B cell (primary cell): ENCODE measurements around the gene TRAP1. TPM values are rescaled to one million over a fixed set of nuclear protein-coding genes. Genes with fewer than 3 reads are reported as not detected.

Experiments used
- ATAC-seq: fragments of 200-7000 bp; cut with Tn5 transposase; one replicate; pipeline ENCODE4 v1.10.0; 2021; ENCODE audit warnings: low read depth, mild to moderate bottlenecking, moderate number of reproducible peaks, moderate library complexity
- CTCF ChIA-PET: fragments of 350-600 bp; sonication (Branson Sonifier 250); formaldehyde crosslinking; loops from one replicate; lab custom pipeline; 2021; ENCODE audit warnings: antibody characterized with exemption, inconsistent platforms; lab: Charles Lee
- POLR2A ChIA-PET: fragments of 350-600 bp; sonication (Branson Sonifier 250); formaldehyde crosslinking; loops from one replicate; lab custom pipeline; 2021; ENCODE audit warnings: antibody characterized with exemption; lab: Charles Lee
- DNase-seq: peaks from one replicate; pipeline ENCODE4 v3.0.0; 2013
- H2AFZ ChIP-seq: 2 replicates; pipeline ENCODE4 v1.6.1; 2012; ENCODE audit warnings: mild to moderate bottlenecking, low read depth, low read length; ENCODE audit not compliant: insufficient read depth, poor library complexity, severe bottlenecking
- H3K27ac ChIP-seq, 2 donors: 1 replicate in 1 of 2; 2 replicates in 1 of 2; pipeline ENCODE4 v1.5.1; 2012 to 2013; ENCODE audit warnings: low read length in 2 of 2, mild to moderate bottlenecking in 2 of 2, moderate library complexity in 1 of 2
- H3K27me3 ChIP-seq, 4 experiments: fragments of 200-600 bp in 1 of 4; sonication (generic) in 1 of 4; replicated peaks in 1 of 4; 1 replicate in 2 of 4; 2 replicates in 2 of 4; pipeline versions ENCODE4 v1.6.1 to v1.7.0; 2013 to 2016; ENCODE audit warnings: low read length in 3 of 4, mild to moderate bottlenecking in 2 of 4, mixed read lengths in 1 of 4, moderate library complexity in 1 of 4; ENCODE audit not compliant: insufficient read depth in 4 of 4, control insufficient read depth in 3 of 4; ENCODE audit errors: control extremely low read depth in 1 of 4
- H3K36me3 ChIP-seq, 2 experiments: replicated peaks in 1 of 2; 1 replicate in 1 of 2; 2 replicates in 1 of 2; pipeline versions ENCODE4 v1.6.1 to v1.7.1; 2013; ENCODE audit warnings: low read length in 1 of 2; ENCODE audit not compliant: insufficient read depth in 2 of 2, control insufficient read depth in 1 of 2; ENCODE audit errors: control extremely low read depth in 1 of 2, extremely low read depth in 1 of 2
- H3K4me1 ChIP-seq, 2 donors: fragments of 200-600 bp in 1 of 2; sonication (generic) in 1 of 2; 1 replicate in 1 of 2; 2 replicates in 1 of 2; pipeline versions ENCODE4 v1.5.1 to v1.6.1; 2013 to 2017; ENCODE audit warnings: low read length in 2 of 2; ENCODE audit not compliant: control insufficient read depth in 2 of 2, insufficient read depth in 2 of 2
- H3K4me2 ChIP-seq: replicated peaks from 2 replicates; pipeline ENCODE3; 2012; ENCODE audit warnings: mild to moderate bottlenecking, low read depth, low read length; ENCODE audit not compliant: poor library complexity, severe bottlenecking
- H3K4me3 ChIP-seq, 5 experiments: fragments of 200-600 bp in 1 of 5; sonication (generic) in 1 of 5; 1 replicate in 3 of 5; 2 replicates in 2 of 5; pipeline versions ENCODE4 v1.5.1 to v1.7.0; 2011 to 2016; ENCODE audit warnings: low read length in 4 of 5, mild to moderate bottlenecking in 4 of 5, low read depth in 2 of 5, control low read depth in 1 of 5, moderate library complexity in 1 of 5; ENCODE audit not compliant: insufficient read depth in 1 of 5; ENCODE audit errors: control extremely low read depth in 1 of 5, extremely low read depth in 1 of 5
- H3K79me2 ChIP-seq: fragments of 200-600 bp; sonication (generic); one replicate; pipeline ENCODE4 v1.6.0; 2016; ENCODE audit warnings: low read length; ENCODE audit not compliant: control insufficient read depth, insufficient read depth
- H3K9ac ChIP-seq: fragments of 200-600 bp; sonication (generic); 2 replicates; pipeline ENCODE4 v1.6.1; 2017; ENCODE audit warnings: mild to moderate bottlenecking, low read length, moderate library complexity
- H3K9me3 ChIP-seq, 3 donors: one replicate each; pipeline versions ENCODE4 v1.6.1 to v1.7.1; 2013; ENCODE audit warnings: low read length in 2 of 3; ENCODE audit not compliant: control insufficient read depth in 2 of 3, insufficient read depth in 1 of 3; ENCODE audit errors: control extremely low read depth in 1 of 3
- H4K20me1 ChIP-seq: 2 replicates; pipeline ENCODE4 v1.6.0; 2012; ENCODE audit warnings: mild to moderate bottlenecking, low read length; ENCODE audit not compliant: insufficient read depth, control insufficient read depth, poor library complexity, severe bottlenecking
- H3K27ac Mint-ChIP-seq: one replicate; pipeline ENCODE4 v1.8.0; 2021; ENCODE audit warnings: mixed read lengths
- H3K27me3 Mint-ChIP-seq: one replicate; pipeline ENCODE4 v1.8.0; 2021; ENCODE audit warnings: mixed read lengths
- H3K4me1 Mint-ChIP-seq: one replicate; pipeline ENCODE4 v1.8.0; 2021; ENCODE audit warnings: mixed read lengths
- H3K4me3 Mint-ChIP-seq: one replicate; pipeline ENCODE4 v1.8.0; 2021; ENCODE audit warnings: mixed read lengths
- H3K9me3 Mint-ChIP-seq: one replicate; pipeline ENCODE4 v1.8.0; 2022; ENCODE audit warnings: mixed read lengths; ENCODE audit not compliant: insufficient read depth
- EZH2 ChIP-seq: IDR thresholded peaks from 2 replicates; pipeline ENCODE4 v1.6.1; 2012; ENCODE audit warnings: borderline replicate concordance, low read depth, mild to moderate bottlenecking, moderate library complexity, low read length; ENCODE audit not compliant: insufficient read depth, poor library complexity, severe bottlenecking
- WGBS: methylation state at CpG from one replicate; pipeline ENCODE4 v1.1.5; 2013; ENCODE audit warnings: missing lambda C conversion rate; ENCODE audit not compliant: insufficient coverage; 5-methylcytosine and 5-hydroxymethylcytosine counted together
- intact Hi-C: fragments of 100-400 bp; cut with micrococcal nuclease; formaldehyde crosslinking; loops from one replicate; pipeline ENCODE4 v1.10.0; 2022
- polyA plus RNA-seq: library from polyadenylated mRNA; depleted of rRNA; stranded (reverse); fragments of >200 nt; gene quantifications from 2 replicates; pipeline ENCODE4 v1.2.3, GENCODE V29; 2012
- total RNA-seq, 2 donors: library from RNA; stranded (reverse); fragments of 120-200 nt in 1 of 2; gene quantifications; 1 replicate in 1 of 2; 2 replicates in 1 of 2; pipeline versions ENCODE4 v1.2.3 to v1.2.4, GENCODE V29; 2013 to 2022
- TF ChIP-seq, protein P1 (sequence below): fragments of 200-600 bp; IDR thresholded peaks from one replicate; pipeline ENCODE4 v1.8.0; 2022; ENCODE audit warnings: antibody characterized with exemption, mild to moderate bottlenecking

The TRAP1 gene
- total and polyA plus RNA-seq, 2 donors (not counting 1 experiment from before 2014, with no cell fraction given), result 51.1 to 88.4 TPM

DNA sequence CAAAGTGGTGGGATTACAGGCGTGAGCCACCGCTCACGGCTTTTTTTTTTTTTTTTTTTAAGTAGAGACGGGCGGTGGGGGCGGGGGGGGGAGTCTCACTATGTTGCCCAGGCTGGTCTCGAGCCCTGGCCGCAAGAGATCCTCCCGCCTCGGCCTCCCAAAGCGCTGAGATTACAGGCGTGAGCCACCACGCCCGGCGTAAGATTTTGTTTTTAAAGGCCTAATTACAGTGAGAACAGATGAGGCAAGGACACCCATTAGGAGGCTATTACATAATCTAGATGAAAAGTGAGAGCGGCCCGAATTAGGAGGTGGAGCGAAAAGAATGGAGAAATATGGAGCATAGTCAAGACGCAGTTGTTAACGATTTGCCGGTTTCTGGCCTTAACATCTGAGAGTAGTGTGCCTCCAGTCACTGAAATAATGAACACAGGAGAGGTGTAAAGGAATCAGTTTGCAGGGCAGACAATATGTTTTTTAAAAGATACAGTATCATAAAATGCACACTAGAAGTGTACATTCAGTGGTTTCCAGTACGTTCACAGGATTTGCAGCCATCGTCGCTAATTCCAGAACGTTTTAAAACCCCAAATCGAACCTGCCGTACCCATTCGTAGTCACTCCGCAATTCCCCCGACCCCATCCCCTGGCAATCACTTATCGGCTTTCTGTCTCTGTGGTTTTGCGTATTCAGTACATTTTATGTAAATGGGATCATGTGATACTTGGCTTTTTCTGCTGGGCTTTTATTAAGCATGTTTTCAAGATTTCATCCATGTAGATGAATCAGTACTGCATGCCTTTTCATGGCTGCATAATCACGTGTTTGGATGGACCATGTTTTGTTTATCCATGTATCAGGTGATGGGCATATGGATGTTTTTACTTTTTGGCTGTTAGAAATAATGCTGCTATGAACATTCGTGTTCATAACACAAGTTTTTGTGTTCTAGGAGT, 104.5 kb downstream of the TRAP1 start:
- ATAC-seq, result no peak
- CTCF ChIA-PET, result interaction anchor here (0.9 to 1.5 kb wide), 4 partner anchors 14 to 86 kb away, joined by 3 to 6 read pairs (median 3); no protein-coding TSS in a partner anchor
- peak overlapping the region in 4 of 5 experiments; percentile 81 to 89 (median 84) for H3K4me3 ChIP-seq
- POLR2A ChIA-PET, result interaction anchor here (0.6 kb wide), 1 partner anchor 545 kb away, joined by 3 read pairs; no protein-coding TSS in a partner anchor
- peaks cover 31% of the 10 kb centered on the region for H4K20me1 ChIP-seq
- H3K36me3 ChIP-seq, result peaks cover 0 to 5% of the 10 kb centered on the region in 2 experiments
- H3K27ac ChIP-seq, result peak overlapping the region in 1 of 2 donors; percentile 88
- Mint-ChIP-seq H3K9me3 (no peaks in the 10 kb centered on the region), H3K4me1 (peaks cover 51% of the 10 kb centered on the region), H3K27me3 (no peaks in the 10 kb centered on the region), H3K27ac (peak overlapping the region; percentile 84), H3K4me3 (peak overlapping the region; percentile 87)
- peak overlapping the region; percentile 99 for H2AFZ ChIP-seq
- no peak for DNase-seq
- peak overlapping the region; percentile 92 for H3K9ac ChIP-seq
- H3K79me2 ChIP-seq, result peaks cover 79% of the 10 kb centered on the region
- H3K4me1 ChIP-seq, result peaks cover 22 to 29% of the 10 kb centered on the region in 2 donors
- TF ChIP-seq, protein P1, sequence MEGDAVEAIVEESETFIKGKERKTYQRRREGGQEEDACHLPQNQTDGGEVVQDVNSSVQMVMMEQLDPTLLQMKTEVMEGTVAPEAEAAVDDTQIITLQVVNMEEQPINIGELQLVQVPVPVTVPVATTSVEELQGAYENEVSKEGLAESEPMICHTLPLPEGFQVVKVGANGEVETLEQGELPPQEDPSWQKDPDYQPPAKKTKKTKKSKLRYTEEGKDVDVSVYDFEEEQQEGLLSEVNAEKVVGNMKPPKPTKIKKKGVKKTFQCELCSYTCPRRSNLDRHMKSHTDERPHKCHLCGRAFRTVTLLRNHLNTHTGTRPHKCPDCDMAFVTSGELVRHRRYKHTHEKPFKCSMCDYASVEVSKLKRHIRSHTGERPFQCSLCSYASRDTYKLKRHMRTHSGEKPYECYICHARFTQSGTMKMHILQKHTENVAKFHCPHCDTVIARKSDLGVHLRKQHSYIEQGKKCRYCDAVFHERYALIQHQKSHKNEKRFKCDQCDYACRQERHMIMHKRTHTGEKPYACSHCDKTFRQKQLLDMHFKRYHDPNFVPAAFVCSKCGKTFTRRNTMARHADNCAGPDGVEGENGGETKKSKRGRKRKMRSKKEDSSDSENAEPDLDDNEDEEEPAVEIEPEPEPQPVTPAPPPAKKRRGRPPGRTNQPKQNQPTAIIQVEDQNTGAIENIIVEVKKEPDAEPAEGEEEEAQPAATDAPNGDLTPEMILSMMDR, result no peak
- no peak for TF ChIP-seq EZH2
- H3K27me3 ChIP-seq, result no peaks in the 10 kb centered on the region
- H3K9me3 ChIP-seq, result no peaks in the 10 kb centered on the region
- H3K4me2 ChIP-seq, result peak overlapping the region; percentile 88
- WGBS, result 91% methylated on average over 20 of the region's 34 CpGs
- intact Hi-C loops, result loop anchor here (5.0 kb wide), 1 partner anchor 155 kb away; no protein-coding TSS in a partner anchor
